Psoas muscle (tissue), 8 donors: ENCODE measurements around the gene COL5A2. TPM values are rescaled to one million over a fixed set of nuclear protein-coding genes. Genes with fewer than 3 reads are reported as not detected.

ENCODE experiments used
- ATAC-seq, 4 donors: fragments of 200-7000 bp; cut with Tn5 transposase; one replicate each; pipeline ENCODE4 v1.9.1; 2020; ENCODE audit warnings: moderate library complexity in 3 of 4, mild to moderate bottlenecking in 2 of 4
- DNase-seq, 2 donors: peaks; one replicate each; pipeline ENCODE4 v3.0.0-alpha.2; 2020
- H3K27ac ChIP-seq: fragments of 200-600 bp; one replicate; pipeline ENCODE4 v1.8.0; 2022
- H3K27me3 ChIP-seq, 3 donors: fragments of 200-600 bp in 1 of 3; one replicate each; pipeline versions ENCODE4 v1.6.1 to v1.8.0; 2013 to 2022; ENCODE audit warnings: low read length in 2 of 3, mild to moderate bottlenecking in 2 of 3, moderate library complexity in 1 of 3; ENCODE audit not compliant: insufficient read depth in 3 of 3
- H3K36me3 ChIP-seq, 2 donors: fragments of 200-600 bp in 1 of 2; one replicate each; pipeline versions ENCODE4 v1.6.1 to v1.8.0; 2013 to 2022; ENCODE audit warnings: low read depth in 1 of 2, mild to moderate bottlenecking in 1 of 2, moderate library complexity in 1 of 2; ENCODE audit not compliant: insufficient read depth in 1 of 2
- H3K4me1 ChIP-seq: fragments of 200-600 bp; one replicate; pipeline ENCODE4 v1.8.0; 2022
- H3K4me3 ChIP-seq: fragments of 200-600 bp; one replicate; pipeline ENCODE4 v1.8.0; 2022; ENCODE audit warnings: mild to moderate bottlenecking
- H3K9me3 ChIP-seq: fragments of 200-600 bp; one replicate; pipeline ENCODE4 v1.8.0; 2022
- WGBS, 3 donors: extraction: QIAGEN DNeasy Blood & Tissue Kit; methylation state at CpG; one replicate each; pipeline versions ENCODE4 v1.1.6 to v1.1.7; 2013; 5-methylcytosine and 5-hydroxymethylcytosine counted together
- intact Hi-C, 2 donors: fragments of 100-400 bp; cut with DNase I; formaldehyde crosslinking; loops; one replicate each; pipeline versions ENCODE4 v1.11.0 to v1.14.2; 2022
- polyA plus RNA-seq, 3 donors: library from polyadenylated mRNA; stranded (reverse); fragments of 200-250 nt; gene quantifications; one replicate each; pipeline ENCODE4 v1.2.3, GENCODE V29; 2013
- total RNA-seq, 4 donors: library from RNA; stranded (reverse); fragmentation: NEBNext Ultra II Directional in 2 of 4; extraction: Animal tissue kit (Norgen Biotek cat#: 25700) in 2 of 4; gene quantifications; one replicate each; pipeline versions ENCODE4 v1.2.1 to v1.2.4, GENCODE V29; 2021 to 2023
- TF ChIP-seq, protein P1 (sequence below): fragments of 200-600 bp; IDR thresholded peaks from one replicate; pipeline ENCODE4 v1.8.0; 2022; ENCODE audit warnings: antibody characterized with exemption
- donor health status: healthy with polysubstance abuse.
- donor health status: DM: no; HTN: no; CAD: no; lungs with moderate emphysema.
- donor health status: Bipolar disorder and iron deficiency.
- donor health status: healthy.
- donor health status: DM: yes; HTN: yes; CAD: no.
- donor health status: DM: no; HTN: no; CAD: no.
- donor health status: DM: no; HTN: no; CAD: no.
- donor health status: DM: yes; HTN: yes; CAD: no.

COL5A2 gene
- total and polyA plus RNA-seq, 7 donors: 2.3 to 16.8 (median 3.9) TPM

DNA sequence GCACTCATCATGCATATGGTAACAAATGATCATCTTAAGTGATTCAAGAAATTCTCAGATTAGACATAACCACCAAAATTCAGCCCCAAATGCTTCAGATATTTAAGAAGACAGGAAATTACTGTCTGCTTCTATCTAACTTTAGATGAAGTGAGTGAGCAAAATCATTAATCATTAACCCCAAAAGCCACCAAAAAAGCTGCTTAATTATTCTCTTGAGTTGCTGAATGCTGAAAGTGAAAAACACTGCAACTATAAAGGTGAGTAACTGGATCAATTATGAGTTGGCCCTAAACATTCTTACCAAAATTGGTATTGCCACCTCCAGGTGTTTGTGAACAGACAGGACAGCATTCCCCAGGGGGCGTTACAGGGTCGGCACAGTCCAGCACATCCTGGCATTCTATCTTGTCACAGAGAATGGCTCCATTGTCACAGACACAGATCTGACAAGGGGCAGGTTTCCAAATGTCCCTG, 69.6 kb downstream of the COL5A2 start:
- WGBS, 3 donors: 27 to 48% (median 35%) methylated on average over 2 of the region's 2 CpGs
- Histone ChIP-seq H3K9me3 (no peaks in the 10 kb centered on the region), H3K36me3 (no peaks in the 10 kb centered on the region), H3K4me3 (no peak overlapping the region), H3K27me3 (no peaks in the 10 kb centered on the region), H3K27ac (no peak overlapping the region), H3K4me1 (no peaks in the 10 kb centered on the region)
- intact Hi-C loops: loop anchor here in 1 of 2 donors (10.0 kb wide), 1 partner anchor 175 kb away; no protein-coding TSS in a partner anchor
- TF ChIP-seq, protein P1, sequence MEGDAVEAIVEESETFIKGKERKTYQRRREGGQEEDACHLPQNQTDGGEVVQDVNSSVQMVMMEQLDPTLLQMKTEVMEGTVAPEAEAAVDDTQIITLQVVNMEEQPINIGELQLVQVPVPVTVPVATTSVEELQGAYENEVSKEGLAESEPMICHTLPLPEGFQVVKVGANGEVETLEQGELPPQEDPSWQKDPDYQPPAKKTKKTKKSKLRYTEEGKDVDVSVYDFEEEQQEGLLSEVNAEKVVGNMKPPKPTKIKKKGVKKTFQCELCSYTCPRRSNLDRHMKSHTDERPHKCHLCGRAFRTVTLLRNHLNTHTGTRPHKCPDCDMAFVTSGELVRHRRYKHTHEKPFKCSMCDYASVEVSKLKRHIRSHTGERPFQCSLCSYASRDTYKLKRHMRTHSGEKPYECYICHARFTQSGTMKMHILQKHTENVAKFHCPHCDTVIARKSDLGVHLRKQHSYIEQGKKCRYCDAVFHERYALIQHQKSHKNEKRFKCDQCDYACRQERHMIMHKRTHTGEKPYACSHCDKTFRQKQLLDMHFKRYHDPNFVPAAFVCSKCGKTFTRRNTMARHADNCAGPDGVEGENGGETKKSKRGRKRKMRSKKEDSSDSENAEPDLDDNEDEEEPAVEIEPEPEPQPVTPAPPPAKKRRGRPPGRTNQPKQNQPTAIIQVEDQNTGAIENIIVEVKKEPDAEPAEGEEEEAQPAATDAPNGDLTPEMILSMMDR: no peak
- DNase-seq (no peak), ATAC-seq (no peak)

GRCh38 chr2:189104934-189105333, 74.6 kb downstream of the COL5A2 start:
- H3K27me3 ChIP-seq: no peaks in the 10 kb centered on the region
- WGBS, 3 donors: 40 to 62% (median 46%) methylated on average over 2 of the region's 2 CpGs
- TF ChIP-seq, protein P1: no peak
- ATAC-seq (no peak), DNase-seq (no peak)
- H3K4me3 ChIP-seq: no peak overlapping the region
- intact Hi-C loops: no loop called here
- no peaks in the 10 kb centered on the region for H3K9me3 ChIP-seq
- H3K36me3 ChIP-seq: no peaks in the 10 kb centered on the region
- H3K27ac ChIP-seq: no peak overlapping the region
- no peaks in the 10 kb centered on the region for H3K4me1 ChIP-seq

- no peaks in the 10 kb centered on the region for H3K4me1 ChIP-seq
- no peaks in the 10 kb centered on the region for H3K9me3 ChIP-seq
- no peak for DNase-seq
- no peaks in the 10 kb centered on the region for H3K36me3 ChIP-seq
- ATAC-seq: no peak
- WGBS, 3 donors: 81 to 86% (median 83%) methylated on average over 3 of the region's 3 CpGs
- H3K27me3 ChIP-seq: no peaks in the 10 kb centered on the region
- no peak overlapping the region for H3K4me3 ChIP-seq
- H3K27ac ChIP-seq: no peak overlapping the region
- intact Hi-C loops: no loop called here
- TF ChIP-seq, protein P1: no peak
These were observed 76.8 kb downstream of the COL5A2 start for GRCh38 chr2:189102735-189103134.

- Histone ChIP-seq H3K36me3 (no peaks in the 10 kb centered on the region), H3K27ac (no peak overlapping the region), H3K4me1 (no peaks in the 10 kb centered on the region), H3K4me3 (no peak overlapping the region), H3K9me3 (no peaks in the 10 kb centered on the region), H3K27me3 (no peaks in the 10 kb centered on the region)
- intact Hi-C loops: no loop called here
- DNase-seq (no peak), ATAC-seq (no peak)
- TF ChIP-seq, protein P1: no peak
- WGBS, 3 donors: 36 to 62% (median 56%) methylated on average over 1 of the region's 1 CpG
These were observed 81.6 kb downstream of the COL5A2 start for GRCh38 chr2:189097934-189098333.

DNA sequence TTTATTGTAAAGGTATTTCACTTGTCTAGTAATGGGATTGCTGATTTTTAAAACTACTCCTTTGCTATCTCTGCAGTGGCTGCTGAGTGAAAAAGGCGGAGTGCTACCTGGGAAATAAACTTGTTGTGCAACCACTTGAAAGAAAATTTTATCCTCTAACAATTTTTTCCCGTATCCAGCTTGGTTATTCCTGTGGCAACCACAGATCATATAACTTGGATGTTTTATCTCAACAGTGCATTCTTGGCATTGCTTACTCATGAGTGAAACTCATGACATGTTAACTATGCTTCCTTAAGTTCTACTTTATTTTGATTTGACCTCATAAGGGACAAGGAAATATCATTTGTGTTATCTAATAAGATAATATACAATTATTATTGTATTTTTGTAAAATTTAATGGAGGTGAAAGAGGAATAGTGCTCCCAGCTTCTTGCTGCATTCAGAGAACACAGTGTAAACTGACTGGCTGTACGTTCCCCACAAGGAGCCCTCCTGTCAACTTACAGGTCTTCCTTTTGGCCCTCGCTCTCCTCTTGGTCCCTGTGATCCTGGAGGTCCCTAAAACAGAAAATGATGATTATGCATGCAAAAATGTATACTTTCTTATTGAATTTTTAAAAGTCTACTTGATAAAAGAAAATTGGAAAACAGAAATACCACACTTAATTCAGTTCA, 82.7 kb downstream of the COL5A2 start:
- 57 to 79% (median 73%) methylated on average over 4 of the region's 4 CpGs for WGBS, 3 donors
- H3K9me3 ChIP-seq: no peaks in the 10 kb centered on the region
- ATAC-seq (no peak), DNase-seq (no peak)
- H3K36me3 ChIP-seq: no peaks in the 10 kb centered on the region
- H3K4me1 ChIP-seq: no peaks in the 10 kb centered on the region
- intact Hi-C loops: no loop called here
- H3K27me3 ChIP-seq: no peaks in the 10 kb centered on the region
- no peak overlapping the region for H3K27ac ChIP-seq
- TF ChIP-seq, protein P1: no peak
- no peak overlapping the region for H3K4me3 ChIP-seq
